ENCODE data around the gene CFAP61. TPM values are rescaled to one million over a fixed set of nuclear protein-coding genes. Genes with fewer than 3 reads are reported as not detected.

The CFAP61 gene
- total RNA-seq, 4 donors from 2014 or later: 17.1 to 94.8 (median 41.4) TPM

DNA sequence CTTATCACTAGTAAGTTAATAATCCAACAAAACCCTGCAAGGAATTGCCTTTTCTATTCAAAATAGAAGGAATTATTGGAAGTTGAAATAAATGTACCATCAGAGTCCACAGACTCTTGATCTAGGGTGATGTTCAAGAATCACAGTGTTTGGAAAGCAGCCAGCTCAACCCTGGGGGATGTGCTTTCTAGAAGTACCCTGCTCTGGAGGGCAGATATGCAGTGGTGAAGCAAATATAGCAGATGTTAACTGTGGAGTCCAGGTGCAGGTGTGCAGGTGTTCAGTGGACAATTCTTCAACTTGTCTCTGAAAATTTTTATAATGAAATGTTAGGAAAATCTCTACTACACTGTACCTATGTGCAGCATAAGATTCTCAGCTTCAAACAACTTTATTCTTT, 306.5 kb downstream of the CFAP61 start:
- Histone ChIP-seq H3K27ac (no peak overlapping the region), H3K9me3 (no peaks in the 10 kb centered on the region), H3K4me1 (no peaks in the 10 kb centered on the region), H3K4me3 (no peak overlapping the region), H3K36me3 (no peaks in the 10 kb centered on the region), H3K27me3 (peaks cover 11 to 21% (median 15%) of the 10 kb centered on the region in 3 donors)
- TF ChIP-seq POLR2A (IDR thresholded peaks at IDR 0.05): no peak
- TF ChIP-seq, protein P1, sequence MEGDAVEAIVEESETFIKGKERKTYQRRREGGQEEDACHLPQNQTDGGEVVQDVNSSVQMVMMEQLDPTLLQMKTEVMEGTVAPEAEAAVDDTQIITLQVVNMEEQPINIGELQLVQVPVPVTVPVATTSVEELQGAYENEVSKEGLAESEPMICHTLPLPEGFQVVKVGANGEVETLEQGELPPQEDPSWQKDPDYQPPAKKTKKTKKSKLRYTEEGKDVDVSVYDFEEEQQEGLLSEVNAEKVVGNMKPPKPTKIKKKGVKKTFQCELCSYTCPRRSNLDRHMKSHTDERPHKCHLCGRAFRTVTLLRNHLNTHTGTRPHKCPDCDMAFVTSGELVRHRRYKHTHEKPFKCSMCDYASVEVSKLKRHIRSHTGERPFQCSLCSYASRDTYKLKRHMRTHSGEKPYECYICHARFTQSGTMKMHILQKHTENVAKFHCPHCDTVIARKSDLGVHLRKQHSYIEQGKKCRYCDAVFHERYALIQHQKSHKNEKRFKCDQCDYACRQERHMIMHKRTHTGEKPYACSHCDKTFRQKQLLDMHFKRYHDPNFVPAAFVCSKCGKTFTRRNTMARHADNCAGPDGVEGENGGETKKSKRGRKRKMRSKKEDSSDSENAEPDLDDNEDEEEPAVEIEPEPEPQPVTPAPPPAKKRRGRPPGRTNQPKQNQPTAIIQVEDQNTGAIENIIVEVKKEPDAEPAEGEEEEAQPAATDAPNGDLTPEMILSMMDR (IDR thresholded peaks at IDR 0.05 in 4 of 5, conservative IDR thresholded peaks at IDR 0.05 in 1 of 5): no peak
- intact Hi-C loops (cut with DNase I; ENCODE audit: low total_unique reads): no loop called here
- DNase-seq (no peak), ATAC-seq (no peak)
- in situ Hi-C loops (cut with MboI; ENCODE audit: low sequenced_read_pairs in 4 of 4): no loop called here

DNA sequence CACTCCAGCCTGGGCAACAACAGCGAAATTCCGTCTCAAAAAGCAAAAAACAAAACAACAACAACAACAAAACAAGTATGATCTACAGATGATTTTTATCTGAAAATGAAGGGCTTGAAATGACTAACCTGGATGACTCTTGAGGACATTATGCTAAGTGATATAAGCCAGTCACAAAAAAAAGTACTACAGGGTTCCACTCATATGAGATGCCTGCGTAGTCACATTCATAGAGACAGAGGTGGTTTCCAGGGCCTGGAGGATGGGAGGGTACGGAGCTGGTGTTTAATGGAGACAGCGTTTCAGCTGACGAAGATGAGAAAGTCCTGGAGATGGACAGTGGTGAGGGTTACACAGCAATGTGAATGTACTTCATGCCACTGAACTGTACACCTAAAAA, 307.3 kb downstream of the CFAP61 start:
- DNase-seq (no peak), ATAC-seq (no peak)
- in situ Hi-C loops (cut with MboI; ENCODE audit: low sequenced_read_pairs in 4 of 4) (no loop called here), intact Hi-C loops (cut with DNase I; ENCODE audit: low total_unique reads) (loop anchor here (2.0 kb wide), 1 partner anchor 209 kb away; no protein-coding TSS in a partner anchor)
- H3K27ac ChIP-seq: no peak overlapping the region
- H3K4me3 ChIP-seq: no peak overlapping the region
- H3K36me3 ChIP-seq: no peaks in the 10 kb centered on the region
- no peak for TF ChIP-seq POLR2A (IDR thresholded peaks at IDR 0.05)
- TF ChIP-seq, protein P1 (IDR thresholded peaks at IDR 0.05 in 4 of 5, conservative IDR thresholded peaks at IDR 0.05 in 1 of 5): no peak
- H3K9me3 ChIP-seq: no peaks in the 10 kb centered on the region
- H3K27me3 ChIP-seq: peaks cover 19 to 27% (median 24%) of the 10 kb centered on the region in 3 donors
- H3K4me1 ChIP-seq: no peaks in the 10 kb centered on the region

DNA sequence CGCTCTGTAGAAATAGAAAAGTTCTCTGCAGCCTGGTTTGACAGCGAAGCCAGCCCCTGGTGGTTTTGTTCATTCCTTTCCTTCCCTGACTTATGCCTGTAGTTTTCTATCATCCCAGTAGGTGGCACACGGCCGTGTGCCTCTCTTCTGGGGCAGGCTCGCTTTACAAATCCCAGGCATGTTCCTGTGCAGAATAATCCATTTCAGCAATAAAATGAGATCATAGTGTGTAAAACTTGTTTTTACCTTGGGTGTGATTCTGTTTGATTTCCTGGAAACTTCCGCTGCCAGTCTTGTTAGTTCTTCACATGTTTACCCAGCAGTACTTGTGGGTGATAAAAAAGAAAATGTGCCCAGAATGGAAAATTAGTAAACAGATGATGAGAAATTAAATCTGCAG, 308.1 kb downstream of the CFAP61 start:
- DNase-seq (no peak), ATAC-seq (peak; percentile 63 to 69)
- TF ChIP-seq POLR2A (IDR thresholded peaks at IDR 0.05): no peak
- TF ChIP-seq, protein P1 (IDR thresholded peaks at IDR 0.05 in 4 of 5, conservative IDR thresholded peaks at IDR 0.05 in 1 of 5): peak; percentile 26 to 71 (median 48)
- H3K4me1 ChIP-seq: no peaks in the 10 kb centered on the region
- in situ Hi-C loops (cut with MboI; ENCODE audit: low sequenced_read_pairs in 4 of 4) (no loop called here), intact Hi-C loops (cut with DNase I; ENCODE audit: low total_unique reads) (loop anchor here (2.0 kb wide), 1 partner anchor 208 kb away; no protein-coding TSS in a partner anchor)
- H3K27ac ChIP-seq: no peak overlapping the region
- no peaks in the 10 kb centered on the region for H3K9me3 ChIP-seq
- no peak overlapping the region for H3K4me3 ChIP-seq
- H3K27me3 ChIP-seq: peaks cover 27 to 36% (median 32%) of the 10 kb centered on the region in 3 donors
- no peaks in the 10 kb centered on the region for H3K36me3 ChIP-seq

DNA sequence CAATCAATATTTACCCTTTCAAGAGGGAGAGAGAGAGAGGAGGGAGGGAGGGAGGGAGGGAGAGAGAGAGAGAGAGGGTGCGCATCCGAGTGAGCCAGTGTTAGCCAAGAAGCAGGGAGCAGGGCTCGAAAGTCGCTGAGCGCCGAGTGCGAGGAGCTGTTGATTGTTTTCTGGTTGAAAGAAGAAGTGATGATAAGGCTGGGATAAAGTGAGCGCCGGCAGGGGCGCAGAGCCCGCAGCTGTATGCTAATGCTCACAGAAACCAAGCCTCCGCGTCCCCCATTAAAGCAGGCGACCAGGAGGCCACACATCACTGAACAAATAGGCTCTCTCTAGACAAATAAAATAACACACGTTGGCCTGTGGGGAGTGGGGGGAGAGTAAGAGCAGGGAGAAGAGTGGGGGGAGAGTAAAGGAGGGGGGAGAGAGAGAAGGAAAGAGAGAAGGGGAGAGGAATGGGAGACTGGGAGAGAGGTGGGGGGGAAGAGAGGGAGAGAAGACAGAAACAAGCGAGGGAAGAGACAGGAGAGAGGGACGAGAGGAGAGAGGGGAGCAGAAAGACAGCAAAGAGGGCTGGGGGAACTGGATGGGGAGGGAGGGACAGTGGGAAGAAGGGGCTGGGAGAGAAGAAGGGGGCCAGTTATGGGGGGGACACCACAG, 310.6 kb downstream of the CFAP61 start:
- Histone ChIP-seq H3K4me1 (peaks cover 3 to 8% of the 10 kb centered on the region in 2 donors), H3K27me3 (peaks cover 49 to 56% (median 53%) of the 10 kb centered on the region in 3 donors), H3K36me3 (no peaks in the 10 kb centered on the region), H3K27ac (no peak overlapping the region), H3K9me3 (no peaks in the 10 kb centered on the region), H3K4me3 (no peak overlapping the region)
- ATAC-seq (no peak), DNase-seq (no peak)
- in situ Hi-C loops (cut with MboI; ENCODE audit: low sequenced_read_pairs in 4 of 4) (no loop called here), intact Hi-C loops (cut with DNase I; ENCODE audit: low total_unique reads) (no loop called here)
- no peak for TF ChIP-seq POLR2A (IDR thresholded peaks at IDR 0.05)
- TF ChIP-seq, protein P1 (IDR thresholded peaks at IDR 0.05 in 4 of 5, conservative IDR thresholded peaks at IDR 0.05 in 1 of 5): no peak
